GM12878 (cell line): ENCODE results near the gene RPS6KA4. TPM values are rescaled to one million over a fixed set of nuclear protein-coding genes. Genes with fewer than 3 reads are reported as not detected.

Source experiments
- ATAC-seq: fragments of 200-7000 bp; cut with Tn5 transposase; 3 replicates; pipeline ENCODE4 v1.9.1; 2020; ENCODE audit warnings: mild to moderate bottlenecking, moderate library complexity
- BruUV-seq: library from RNA; stranded (reverse); fragments of 400-500 nt; replicated peaks from 2 replicates; lab custom pipeline; 2021; lab: Mats Ljungman, UMichigan
- CTCF ChIA-PET: fragments of 300-600 bp; sonication (Branson Sonifier 250); formaldehyde crosslinking; extraction: SDS; loops from one replicate; lab custom pipeline; 2021; ENCODE audit warnings: inconsistent platforms; lab: Yijun Ruan, JAX
- POLR2A ChIA-PET: fragments of 350-600 bp; formaldehyde crosslinking; extraction: SDS; loops from one replicate; lab custom pipeline; 2021; ENCODE audit warnings: inconsistent platforms; lab: Charles Lee
- RAD21 ChIA-PET: fragments of 300-600 bp; sonication (Branson Sonifier 250); formaldehyde crosslinking; loops from one replicate; lab custom pipeline; 2023; ENCODE audit warnings: antibody characterized with exemption; ENCODE audit not compliant: unreplicated experiment; lab: Charles Lee
- SMC1A ChIA-PET: fragments of 300-600 bp; sonication (Branson Sonifier 250); formaldehyde crosslinking; loops from one replicate; lab custom pipeline; 2023; ENCODE audit not compliant: unreplicated experiment, uncharacterized antibody; lab: Charles Lee
- DNase-seq: peaks from one replicate; pipeline ENCODE4 v3.0.0-alpha.2; 2011; ENCODE audit warnings: low read depth, low spot score
- FAIRE-seq: peaks from 3 replicates; lab custom pipeline; 2011; peaks lifted over from hg19 to GRCh38; lab: Jason Lieb, UNC
- H2AFZ ChIP-seq: 2 replicates; pipeline ENCODE4 v1.6.0; 2011; ENCODE audit warnings: low read depth, low read length, control low read depth; ENCODE audit not compliant: control insufficient read depth
- H3K27ac ChIP-seq: 2 replicates; pipeline ENCODE4 v1.5.1; 2011; ENCODE audit warnings: control low read depth; ENCODE audit not compliant: control insufficient read depth, insufficient read depth
- H3K27me3 ChIP-seq, 2 experiments: replicated peaks in 1 of 2; 2 replicates each; pipeline versions ENCODE4 v1.6.0 to v1.6.1; 2011; ENCODE audit warnings: low read length in 1 of 2; ENCODE audit not compliant: control insufficient read depth in 2 of 2, insufficient read depth in 2 of 2
- H3K36me3 ChIP-seq, 2 experiments: 2 replicates each; pipeline ENCODE4 v1.5.1; 2011; ENCODE audit warnings: low read length in 1 of 2; ENCODE audit not compliant: control insufficient read depth in 2 of 2, insufficient read depth in 2 of 2
- H3K4me1 ChIP-seq: 2 replicates; pipeline ENCODE4 v1.6.1; 2011; ENCODE audit warnings: mild to moderate bottlenecking, low read length, moderate library complexity, mixed read lengths; ENCODE audit not compliant: control insufficient read depth, insufficient read depth
- H3K4me2 ChIP-seq: 2 replicates; pipeline ENCODE4 v1.6.0; 2011; ENCODE audit warnings: control low read depth; ENCODE audit not compliant: control insufficient read depth, insufficient read depth
- H3K4me3 ChIP-seq: fragments of 200-600 bp; sonication (generic); 2 replicates; pipeline ENCODE4 v1.5.1; 2016
- H3K79me2 ChIP-seq: 2 replicates; pipeline ENCODE4 v1.6.0; 2011; ENCODE audit warnings: low read length; ENCODE audit not compliant: control insufficient read depth, insufficient read depth
- H3K9ac ChIP-seq: 2 replicates; pipeline ENCODE4 v1.8.0; 2011; ENCODE audit warnings: low read length, control low read depth, mixed read lengths; ENCODE audit not compliant: control insufficient read depth, insufficient read depth
- H3K9me3 ChIP-seq: replicated peaks from 3 replicates; pipeline ENCODE4 v1.5.1; 2011; ENCODE audit warnings: mild to moderate bottlenecking, low read length; ENCODE audit not compliant: control insufficient read depth, insufficient read depth
- H4K20me1 ChIP-seq: 2 replicates; pipeline ENCODE4 v1.6.0; 2011; ENCODE audit not compliant: control insufficient read depth, insufficient read depth
- CBFB ChIP-seq: IDR thresholded peaks from 2 replicates; pipeline ENCODE4 v1.6.1; 2016; ENCODE audit warnings: antibody characterized with exemption, low read depth
- PRDM15 ChIP-seq: fragments of 450-650 bp; formaldehyde crosslinking; IDR thresholded peaks from 2 replicates; pipeline ENCODE4 v1.4.0; 2020; ENCODE audit warnings: mild to moderate bottlenecking, moderate library complexity
- RAD51 ChIP-seq: fragments of 450-650 bp; IDR thresholded peaks from 2 replicates; pipeline ENCODE4 v1.6.1; 2016; ENCODE audit warnings: moderate library complexity, mild to moderate bottlenecking, inconsistent platforms
- RELA ChIP-seq: fragments of 450-650 bp; IDR thresholded peaks from 2 replicates; pipeline ENCODE4 v1.8.0; 2014; ENCODE audit warnings: borderline replicate concordance; ENCODE audit not compliant: partially characterized antibody
- ZBTB11 ChIP-seq: fragments of 450-650 bp; formaldehyde crosslinking; IDR thresholded peaks from 2 replicates; pipeline ENCODE4 v1.5.0; 2022; ENCODE audit warnings: mild to moderate bottlenecking, missing genetic modification characterization
- WGBS: methylation state at CpG from one replicate; pipeline ENCODE4 v1.1.6; 2016; ENCODE audit warnings: low lambda C conversion rate; ENCODE audit not compliant: insufficient replicate concordance, insufficient coverage; ENCODE audit errors: missing lambda C conversion rate; 5-methylcytosine and 5-hydroxymethylcytosine counted together
- in situ Hi-C: fragments of 300-500 bp; cut with MboI; formaldehyde crosslinking; loops from 9 replicates; pipeline ENCODE4 v1.14.3; 2018; ENCODE audit warnings: mixed read lengths
- intact Hi-C: fragments of 100-400 bp; cut with micrococcal nuclease; formaldehyde crosslinking; loops from one replicate; pipeline ENCODE4 v1.14.2; 2022; ENCODE audit not compliant: unreplicated experiment
- polyA plus RNA-seq, 11 experiments: library from polyadenylated mRNA; depleted of rRNA in 4 of 11; unstranded in 6 of 11; stranded (reverse) in 5 of 11; fragments of >200 nt; fragmentation: Nextera tagmentation in 4 of 11; fragmentation: Illumina TruSeq in 1 of 11; extraction: Ambion mirVana in 4 of 11; extraction: Trizol in 1 of 11; gene quantifications; 1 replicate in 1 of 11; 2 replicates in 10 of 11; pipeline versions ENCODE4 v1.2.1 to v1.2.3, GENCODE V29; 2011 to 2016; ENCODE audit warnings: inconsistent platforms in 2 of 11, missing spikeins in 2 of 11, low read depth in 1 of 11
- total RNA-seq, 4 experiments: library from RNA; depleted of rRNA in 3 of 4; stranded (reverse); fragments of >200 nt in 3 of 4; fragmentation: Illumina TruSeq in 1 of 4; extraction: Trizol in 1 of 4; gene quantifications; 2 replicates each; pipeline versions ENCODE4 v1.2.1 to v1.2.3, GENCODE V29; 2013 to 2021

Gene RPS6KA4
- total and polyA plus RNA-seq, 10 of the 15 experiments (the other 5 are each of a cell fraction or from before 2014, with no cell fraction given): 0.34 to 32.6 (median 11.3) TPM

GRCh38 chr11:64388894-64389293 is 29.9 kb downstream of the RPS6KA4 start:
- intact Hi-C loops: no loop called here
- no peaks in the 10 kb centered on the region for H3K79me2 ChIP-seq
- no peak for TF ChIP-seq PRDM15 (CRISPR knock-in tag)
- no peak for TF ChIP-seq CBFB
- no peak for TF ChIP-seq RELA
- TF ChIP-seq ZBTB11 (CRISPR knock-in tag): no peak
- no peak for TF ChIP-seq RAD51
- TF ChIP-seq, all 136 proteins: peak for 0
- Histone ChIP-seq H2AFZ (no peak overlapping the region), H3K27ac (no peak overlapping the region), H3K4me2 (no peak overlapping the region), H3K36me3 (no peaks in the 10 kb centered on the region), H3K9ac (no peak overlapping the region), H3K4me1 (no peaks in the 10 kb centered on the region), H3K27me3 (no peaks in the 10 kb centered on the region; a peak in 2 of 4 replicates), H3K9me3 (peaks cover 8% of the 10 kb centered on the region; the same call in 2 of the 3 replicates), H3K4me3 (no peak overlapping the region), H4K20me1 (no peaks in the 10 kb centered on the region)
- SMC1A ChIA-PET: no interaction called here
- in situ Hi-C loops: no loop called here
- WGBS: 59% methylated on average over 10 of the region's 10 CpGs
- no TSS peak for BruUV-seq
- POLR2A ChIA-PET: no interaction called here
- CTCF ChIA-PET: interaction anchor here (1.0 to 1.2 kb wide), 2 partner anchors 29 to 87 kb away, joined by 3 to 4 read pairs; no protein-coding TSS in a partner anchor
- DNase-seq (no peak), ATAC-seq (no peak), FAIRE-seq (no peak)
- RAD21 ChIA-PET: no interaction called here
